GM12891 (cell line): ENCODE results near the gene SIK3.

ENCODE experiments used
- DNase-seq: peaks from one replicate; pipeline ENCODE4 v3.0.0; 2011; ENCODE audit warnings: low spot score; ENCODE audit not compliant: insufficient read length
- FAIRE-seq: peaks from 2 replicates; lab custom pipeline; 2011; peaks lifted over from hg19 to GRCh38; lab: Jason Lieb, UNC
- PAX5 ChIP-seq: IDR thresholded peaks from 2 replicates; pipeline ENCODE4 v1.6.1; 2011; ENCODE audit warnings: low read length, moderate library complexity, mild to moderate bottlenecking; ENCODE audit not compliant: insufficient read depth, severe bottlenecking
- POLR2A ChIP-seq: IDR thresholded peaks from 2 replicates; pipeline ENCODE4 v1.6.1; 2011; ENCODE audit warnings: low read depth, low read length, control low read depth
- POLR2AphosphoS5 ChIP-seq: IDR thresholded peaks from 2 replicates; pipeline ENCODE4 v1.6.1; 2011; ENCODE audit warnings: low read depth, low read length, control low read depth
- POU2F2 ChIP-seq: IDR thresholded peaks from 2 replicates; pipeline ENCODE4 v1.6.1; 2011; ENCODE audit warnings: low read depth, mild to moderate bottlenecking, control low read depth, low read length, moderate library complexity
- SPI1 ChIP-seq: IDR thresholded peaks from 2 replicates; pipeline ENCODE4 v1.6.1; 2011; ENCODE audit warnings: low read depth, low read length, control low read depth
- TAF1 ChIP-seq: IDR thresholded peaks from 2 replicates; pipeline ENCODE4 v1.6.1; 2011; ENCODE audit warnings: low read depth, low read length, control low read depth

Gene SIK3

GRCh38 chr11:116796548-116796947, 301.7 kb downstream of the SIK3 start:
- DNase-seq = no peak
- no peak for FAIRE-seq
- TF ChIP-seq TAF1 = no peak
- TF ChIP-seq SPI1 = no peak
- TF ChIP-seq POU2F2 = no peak
- no peak for TF ChIP-seq POLR2AphosphoS5
- no peak for TF ChIP-seq PAX5
- TF ChIP-seq POLR2A = no peak

GRCh38 chr11:116794851-116795250, 303.4 kb downstream of the SIK3 start:
- no peak for FAIRE-seq
- TF ChIP-seq SPI1 (no peak), TAF1 (no peak), POLR2A (no peak), PAX5 (no peak), POU2F2 (no peak), POLR2AphosphoS5 (no peak)
- DNase-seq = no peak

GRCh38 chr11:116793772-116794097, 304.5 kb downstream of the SIK3 start:
- DNase-seq (no peak), FAIRE-seq (no peak)
- TF ChIP-seq SPI1 (no peak), POLR2A (no peak), POU2F2 (no peak)
